HFFc6 (cell line): ENCODE data around the gene LIM2. TPM values are rescaled to one million over a fixed set of nuclear protein-coding genes. Genes with fewer than 3 reads are reported as not detected.

Experiments
- DNase-seq: peaks from one replicate; pipeline ENCODE4 v3.0.0-alpha.2; 2018
- H3K27ac Mint-ChIP-seq: 2 replicates; pipeline ENCODE4 v1.8.0; 2020; ENCODE audit warnings: mild to moderate bottlenecking, mixed read lengths
- H3K27me3 Mint-ChIP-seq: 2 replicates; pipeline ENCODE4 v1.8.0; 2021; ENCODE audit warnings: mild to moderate bottlenecking, moderate library complexity, mixed read lengths; ENCODE audit not compliant: insufficient read depth
- H3K36me3 Mint-ChIP-seq: 2 replicates; pipeline ENCODE4 v1.8.0; 2021; ENCODE audit warnings: low read depth, mixed read lengths
- H3K4me1 Mint-ChIP-seq: 2 replicates; pipeline ENCODE4 v1.8.0; 2020; ENCODE audit warnings: low read depth, mixed read lengths
- H3K4me3 Mint-ChIP-seq: 2 replicates; pipeline ENCODE4 v1.8.0; 2020; ENCODE audit warnings: mild to moderate bottlenecking, moderate library complexity, mixed read lengths
- H3K9me3 Mint-ChIP-seq: 2 replicates; pipeline ENCODE4 v1.8.0; 2020; ENCODE audit warnings: mild to moderate bottlenecking, mixed read lengths
- CTCF ChIP-seq: fragments of 200-600 bp; sonication (generic); IDR thresholded peaks from 2 replicates; pipeline ENCODE4 v1.5.0; 2021; ENCODE audit warnings: antibody characterized with exemption, mild to moderate bottlenecking
- total RNA-seq, 6 experiments: library from RNA; stranded (reverse); fragmentation: NEBNext Ultra II Directional; extraction: Animal tissue kit (Norgen Biotek cat#: 25700); gene quantifications; 2 replicates in 1 of 6; 3 replicates in 5 of 6; pipeline ENCODE4 v1.2.3, GENCODE V29; 2021

LIM2 gene
- total RNA-seq, 6 experiments from 2014 or later = not detected

GRCh38 chr19:51345076-51345620 is 42.6 kb downstream of the LIM2 start:
- H3K27me3 Mint-ChIP-seq = peaks cover 3% of the 10 kb centered on the region
- peaks cover 16% of the 10 kb centered on the region for H3K36me3 Mint-ChIP-seq
- H3K9me3 Mint-ChIP-seq = no peaks in the 10 kb centered on the region
- H3K4me3 Mint-ChIP-seq = no peak overlapping the region
- no peak for TF ChIP-seq CTCF
- H3K27ac Mint-ChIP-seq = no peak overlapping the region
- H3K4me1 Mint-ChIP-seq = peaks cover 17% of the 10 kb centered on the region
- DNase-seq = no peak

GRCh38 chr19:51342631-51343569 is 44.9 kb downstream of the LIM2 start:
- Mint-ChIP-seq H3K36me3 (peaks cover 13% of the 10 kb centered on the region), H3K9me3 (no peaks in the 10 kb centered on the region), H3K27ac (no peak overlapping the region), H3K4me1 (peaks cover 23% of the 10 kb centered on the region), H3K4me3 (no peak overlapping the region), H3K27me3 (peaks cover 3% of the 10 kb centered on the region)
- TF ChIP-seq CTCF = no peak
- no peak for DNase-seq

GRCh38 chr19:51341976-51342580 is 45.7 kb downstream of the LIM2 start, which contains the start of gene VSIG10L:
Gene VSIG10L, minus strand, starts transcription at chr19:51342139. Its CDS starts 15 bp downstream, at chr19:51342124.
- Mint-ChIP-seq H3K27ac (peak within 1 kb of the TSS; percentile 51; the same call in 1 of the 2 replicates), H3K36me3 (peaks cover 6% of the 10 kb centered on the region), H3K27me3 (peaks cover 3% of the 10 kb centered on the region), H3K9me3 (no peaks in the 10 kb centered on the region), H3K4me3 (no peak within 1 kb of the TSS), H3K4me1 (peaks cover 23% of the 10 kb centered on the region)
- DNase-seq = no peak
- no peak for TF ChIP-seq CTCF

- no peak for TF ChIP-seq CTCF
- Mint-ChIP-seq H3K36me3 (peaks cover 6% of the 10 kb centered on the region), H3K27me3 (peaks cover 3% of the 10 kb centered on the region), H3K4me1 (peaks cover 23% of the 10 kb centered on the region), H3K9me3 (no peaks in the 10 kb centered on the region), H3K27ac (0 out of 2 replicates have a peak overlapping the region, but pooled peaks have one; percentile 9), H3K4me3 (no peak overlapping the region)
- DNase-seq = no peak
Measured at GRCh38 chr19:51341066-51341465, 46.7 kb downstream of the LIM2 start.

- H3K4me1 Mint-ChIP-seq = peaks cover 23% of the 10 kb centered on the region
- peak; percentile 65 for TF ChIP-seq CTCF
- peak; percentile 97 for DNase-seq
- peak overlapping the region; percentile 91 for H3K4me3 Mint-ChIP-seq
- peaks cover 3% of the 10 kb centered on the region for H3K27me3 Mint-ChIP-seq
- peaks cover 4% of the 10 kb centered on the region for H3K36me3 Mint-ChIP-seq
- H3K27ac Mint-ChIP-seq = peak overlapping the region; percentile 95
- H3K9me3 Mint-ChIP-seq = no peaks in the 10 kb centered on the region
Measured at GRCh38 chr19:51339687-51340656, 47.8 kb downstream of the LIM2 start.
